Measurements from ENCODE around the gene SYT12. TPM values are rescaled to one million over a fixed set of nuclear protein-coding genes. Genes with fewer than 3 reads are reported as not detected.

Gene SYT12
- total and polyA plus RNA-seq, 2 of the 8 experiments (the other 6 are each of a cell fraction or from before 2014, with no cell fraction given), result 1.4 to 3.3 TPM

DNA sequence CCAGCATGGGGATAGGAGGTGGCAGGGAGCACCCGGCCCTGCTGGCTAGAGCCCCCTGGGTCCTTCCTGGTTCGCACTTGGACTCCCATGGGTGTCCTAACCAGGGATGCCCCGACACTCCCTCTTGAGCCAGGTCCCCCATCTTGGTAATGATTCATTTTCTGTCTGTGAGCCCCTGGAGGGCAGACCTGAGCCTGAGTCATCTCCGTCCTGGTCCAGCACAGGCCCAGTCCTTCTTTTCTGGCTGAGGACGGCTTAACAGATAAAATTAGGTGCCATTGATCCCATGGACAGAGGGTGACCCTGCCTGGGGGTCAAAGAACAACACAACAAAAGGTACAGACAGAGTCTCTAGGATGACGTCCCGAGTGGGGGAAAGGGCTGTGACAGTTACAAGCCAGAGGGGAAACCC lies 37.2 kb downstream of the SYT12 start:
- Histone ChIP-seq H3K27me3 (replicated peaks in 1 of 4; ENCODE audit: control insufficient read depth in 3 of 4, extremely low read depth in 1 of 4, insufficient read depth in 3 of 4, low read length in 3 of 4) (peaks cover 0 to 13% (median 6%) of the 10 kb centered on the region in 4 experiments; a peak in 5 of 7 replicates), H3K79me2 (ENCODE audit: control insufficient read depth in 1 of 2, insufficient read depth in 2 of 2, low read length in 2 of 2) (no peaks in the 10 kb centered on the region), H3K23ac (ENCODE audit: insufficient read length) (no peak overlapping the region), H3K27ac (ENCODE audit: low read depth, low read length) (no peak overlapping the region), H4K5ac (ENCODE audit: insufficient read length, low read depth, low read length) (no peak overlapping the region), H3K23me2 (ENCODE audit: low read depth, low read length) (peaks cover 6% of the 10 kb centered on the region; the same call in 1 of the 2 replicates), H3K4me2 (ENCODE audit: insufficient read depth in 1 of 2, low read depth in 2 of 2, low read length in 2 of 2) (no peak overlapping the region), H4K91ac (replicated peaks; ENCODE audit: insufficient read length, low read length) (no peak overlapping the region), H2BK20ac (ENCODE audit: low read length) (no peak overlapping the region), H3K18ac (ENCODE audit: extremely low read depth, low read length) (no peak overlapping the region), H3K79me1 (ENCODE audit: low read depth, low read length) (no peaks in the 10 kb centered on the region), H3K4me3 (ENCODE audit: extremely low read depth in 1 of 4, insufficient read depth in 2 of 4, low read depth in 3 of 4, low read length in 4 of 4) (no peak overlapping the region), H2BK120ac (replicated peaks; ENCODE audit: low read depth, low read length) (no peak overlapping the region), H2BK15ac (ENCODE audit: low read length) (no peak overlapping the region), H3K36me3 (ENCODE audit: control insufficient read depth in 2 of 4, insufficient read depth in 4 of 4, low read length in 3 of 4) (no peaks in the 10 kb centered on the region), H3K4ac (replicated peaks; ENCODE audit: insufficient read length, low read depth, low read length) (no peak overlapping the region), H3K4me1 (replicated peaks in 1 of 4; ENCODE audit: control insufficient read depth in 3 of 4, insufficient read depth in 4 of 4, low read length in 3 of 4) (peaks cover 4 to 13% (median 10%) of the 10 kb centered on the region in 4 experiments; a peak in 6 of 7 replicates), H3K9me3 (ENCODE audit: insufficient read depth in 2 of 2, low read depth in 1 of 2, low read length in 1 of 2) (no peaks in the 10 kb centered on the region), H3K56ac (replicated peaks; ENCODE audit: insufficient read length, low read depth, low read length) (no peak overlapping the region), H2AFZ (ENCODE audit: low read length) (no peak overlapping the region), H2AK5ac (ENCODE audit: low read depth, low read length) (no peak overlapping the region), H2BK5ac (ENCODE audit: low read depth, low read length) (no peak overlapping the region), H4K20me1 (replicated peaks in 1 of 2; ENCODE audit: control insufficient read depth in 1 of 2, insufficient read depth in 2 of 2, low read length in 2 of 2) (no peaks in the 10 kb centered on the region), H4K8ac (ENCODE audit: extremely low read depth, insufficient read depth, low read length) (no peak overlapping the region), H3K9ac (replicated peaks in 1 of 4; ENCODE audit: extremely low read depth in 1 of 4, low read depth in 3 of 4, low read length in 3 of 4) (no peak overlapping the region), H2BK12ac (ENCODE audit: low read depth, low read length) (0 out of 2 replicates have a peak overlapping the region, but pooled peaks have one; percentile 33), H3K14ac (ENCODE audit: insufficient read length) (no peak overlapping the region)
- ChIA-PET POLR2A (ENCODE audit: partially characterized antibody) (no interaction called here), CTCF (ENCODE audit: partially characterized antibody) (interaction anchor here (1.1 to 1.3 kb wide), 2 partner anchors 39 to 51 kb away, joined by 3 to 6 read pairs; no protein-coding TSS in a partner anchor)
- DNase-seq (ENCODE audit: low read depth in 1 of 2, low spot score in 2 of 2), result no peak
- TF ChIP-seq RNF2 (IDR thresholded peaks at IDR 0.05; ENCODE audit: borderline replicate concordance, low read depth, low read length, missing control alignments, poor library complexity, severe bottlenecking) (no peak), GABPA (IDR thresholded peaks at IDR 0.05; ENCODE audit: borderline replicate concordance, insufficient read depth, low read length) (no peak), BRCA1 (IDR thresholded peaks at IDR 0.05; ENCODE audit: low read depth, low read length) (no peak), SP1 (IDR thresholded peaks at IDR 0.05; ENCODE audit: low read depth, low read length) (no peak)
- FAIRE-seq, result no peak
- WGBS, 2 experiments (ENCODE audit: extremely low coverage in 1 of 2, insufficient coverage in 1 of 2, insufficient read length in 1 of 2, insufficient replicate concordance in 2 of 2, low coverage in 1 of 2, low lambda C conversion rate in 2 of 2, missing lambda C conversion rate in 1 of 2), result 87% methylated on average over 7 of the region's 7 CpGs; no CpG with 5 or more reads in 1 of the 2 experiments
